ENCODE data around the gene CRELD2. TPM values are rescaled to one million over a fixed set of nuclear protein-coding genes. Genes with fewer than 3 reads are reported as not detected.

Gene CRELD2
- polyA plus RNA-seq, 1 donor (not counting 4 experiments of a cell fraction or from before 2014, with no cell fraction given): 33.5 TPM

DNA sequence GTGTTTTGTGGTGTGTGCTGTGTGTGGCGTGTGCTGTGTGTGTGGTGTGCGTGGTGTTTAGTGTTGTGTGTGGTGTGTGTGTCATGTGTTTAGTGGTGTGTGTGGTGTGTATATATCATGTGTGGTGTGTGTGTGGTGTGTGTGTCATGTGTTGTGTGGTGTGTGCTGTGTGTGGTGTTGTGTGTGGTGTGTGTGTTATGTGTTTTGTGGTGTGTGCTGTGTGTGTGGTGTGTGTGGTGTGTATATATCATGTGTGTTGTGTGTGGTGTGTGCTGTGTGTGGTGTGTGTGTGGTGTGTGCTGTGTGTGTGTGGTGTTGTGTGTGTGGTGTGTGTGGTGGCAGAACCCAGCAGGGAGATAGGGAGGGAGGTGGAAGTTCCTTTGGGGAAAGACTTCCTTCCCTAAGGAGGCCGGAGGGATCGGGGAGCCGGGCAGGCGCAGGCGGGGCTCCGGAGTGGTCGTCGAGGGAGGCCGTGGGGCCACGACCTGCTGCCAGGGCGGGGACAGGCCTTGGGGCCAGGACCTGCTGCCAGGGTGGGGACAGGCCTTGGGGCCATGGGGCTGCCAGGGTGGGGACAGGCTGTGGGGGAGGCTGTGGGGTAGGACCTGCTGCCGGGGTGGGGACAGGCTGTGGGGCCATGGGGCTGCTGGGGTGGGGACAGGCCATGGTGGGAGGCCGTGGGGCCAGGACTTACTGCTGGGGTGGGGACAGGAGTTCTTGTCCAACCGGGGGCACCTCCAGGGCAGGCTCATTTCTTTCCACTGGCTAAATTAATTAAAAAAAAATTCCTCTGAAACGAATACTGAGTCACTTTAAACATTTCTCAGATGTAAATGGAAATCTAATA, 57.3 kb downstream of the CRELD2 start:
- dilution Hi-C loops (cut with MboI; ENCODE audit: extremely low pct_ligation_motif_present, low sequenced_read_pairs): no loop called here
- Histone ChIP-seq H2AFZ (ENCODE audit: control insufficient read depth, low read length) (peak overlapping the region; percentile 33), H3K9ac (ENCODE audit: control insufficient read depth, extremely low read depth, insufficient read depth, low read length) (no peak overlapping the region), H3K79me2 (ENCODE audit: control insufficient read depth, insufficient read depth, low read length) (no peaks in the 10 kb centered on the region), H3K36me3 (ENCODE audit: control insufficient read depth in 2 of 2, extremely low read depth in 1 of 2, insufficient read depth in 2 of 2, low read length in 2 of 2) (no peaks in the 10 kb centered on the region), H3K27ac (ENCODE audit: control insufficient read depth, insufficient read depth, low read length) (no peak overlapping the region), H3K27me3 (ENCODE audit: control insufficient read depth, extremely low read depth, insufficient read depth, low read length) (no peaks in the 10 kb centered on the region), H3K4me2 (ENCODE audit: control insufficient read depth, extremely low read depth, insufficient read depth, low read depth, low read length) (no peak overlapping the region), H4K20me1 (ENCODE audit: control insufficient read depth, extremely low read depth, insufficient read depth, low read length) (no peaks in the 10 kb centered on the region), H3K4me3 (ENCODE audit: control insufficient read depth in 2 of 3, extremely low read depth in 1 of 3, insufficient read depth in 2 of 3, low read depth in 1 of 3, low read length in 3 of 3) (no peak overlapping the region), H3K9me3 (ENCODE audit: control insufficient read depth, low read depth, low read length) (no peaks in the 10 kb centered on the region), H3K4me1 (ENCODE audit: control insufficient read depth, extremely low read depth, insufficient read depth, low read length) (peaks cover 8% of the 10 kb centered on the region), H3K9me1 (ENCODE audit: control insufficient read depth, extremely low read depth, insufficient read depth, low read length) (no peaks in the 10 kb centered on the region)
- no peak for TF ChIP-seq EZH2 (IDR thresholded peaks at IDR 0.05; ENCODE audit: low read length)
- TF ChIP-seq, protein P1, sequence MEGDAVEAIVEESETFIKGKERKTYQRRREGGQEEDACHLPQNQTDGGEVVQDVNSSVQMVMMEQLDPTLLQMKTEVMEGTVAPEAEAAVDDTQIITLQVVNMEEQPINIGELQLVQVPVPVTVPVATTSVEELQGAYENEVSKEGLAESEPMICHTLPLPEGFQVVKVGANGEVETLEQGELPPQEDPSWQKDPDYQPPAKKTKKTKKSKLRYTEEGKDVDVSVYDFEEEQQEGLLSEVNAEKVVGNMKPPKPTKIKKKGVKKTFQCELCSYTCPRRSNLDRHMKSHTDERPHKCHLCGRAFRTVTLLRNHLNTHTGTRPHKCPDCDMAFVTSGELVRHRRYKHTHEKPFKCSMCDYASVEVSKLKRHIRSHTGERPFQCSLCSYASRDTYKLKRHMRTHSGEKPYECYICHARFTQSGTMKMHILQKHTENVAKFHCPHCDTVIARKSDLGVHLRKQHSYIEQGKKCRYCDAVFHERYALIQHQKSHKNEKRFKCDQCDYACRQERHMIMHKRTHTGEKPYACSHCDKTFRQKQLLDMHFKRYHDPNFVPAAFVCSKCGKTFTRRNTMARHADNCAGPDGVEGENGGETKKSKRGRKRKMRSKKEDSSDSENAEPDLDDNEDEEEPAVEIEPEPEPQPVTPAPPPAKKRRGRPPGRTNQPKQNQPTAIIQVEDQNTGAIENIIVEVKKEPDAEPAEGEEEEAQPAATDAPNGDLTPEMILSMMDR (optimal IDR thresholded peaks at IDR 0.05 in 1 of 3, IDR thresholded peaks at IDR 0.05 in 1 of 3, conservative IDR thresholded peaks at IDR 0.05 in 1 of 3; ENCODE audit: extremely low read depth in 1 of 3, insufficient read depth in 2 of 3, low read length in 3 of 3): no peak
- FAIRE-seq (no peak), DNase-seq (ENCODE audit: low read depth, low spot score) (no peak)

DNA sequence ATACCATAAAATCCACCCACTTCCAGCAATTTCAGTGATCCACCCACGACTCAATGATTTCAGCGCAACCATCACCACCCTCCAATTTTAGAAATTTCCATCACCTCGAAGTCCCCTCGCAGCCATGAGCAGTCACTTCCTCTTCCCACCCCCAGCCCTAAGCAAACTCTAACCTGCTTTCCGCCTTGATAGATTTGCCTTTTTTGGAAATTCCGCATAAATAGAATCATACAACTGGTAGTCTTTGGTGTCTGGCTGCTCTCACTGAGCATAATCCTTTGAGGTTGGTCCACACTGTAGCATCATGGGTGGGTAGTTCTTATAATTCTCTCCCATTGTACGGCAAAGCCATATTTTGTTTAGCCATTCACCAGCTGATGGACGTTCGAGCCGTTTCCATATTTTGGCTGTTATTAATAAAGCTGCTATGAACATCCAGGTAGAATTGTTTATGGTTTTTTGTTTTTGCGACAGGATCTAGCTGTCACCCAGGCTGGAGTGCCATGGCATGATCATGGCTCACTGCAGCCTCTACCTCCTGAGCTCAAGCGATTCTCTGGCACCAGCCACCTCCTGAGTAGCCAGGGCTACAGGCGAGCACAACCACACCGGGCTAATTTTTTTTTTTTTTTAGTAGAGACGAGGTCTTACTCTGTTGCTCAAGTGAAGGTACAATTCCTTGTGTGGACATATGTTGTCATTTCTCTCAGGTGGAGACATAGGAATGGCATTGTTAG, 58.2 kb downstream of the CRELD2 start:
- Histone ChIP-seq H4K20me1 (ENCODE audit: control insufficient read depth, extremely low read depth, insufficient read depth, low read length) (no peaks in the 10 kb centered on the region), H3K79me2 (ENCODE audit: control insufficient read depth, insufficient read depth, low read length) (no peaks in the 10 kb centered on the region), H3K27ac (ENCODE audit: control insufficient read depth, insufficient read depth, low read length) (no peak overlapping the region), H3K4me2 (ENCODE audit: control insufficient read depth, extremely low read depth, insufficient read depth, low read depth, low read length) (no peak overlapping the region), H3K9me3 (ENCODE audit: control insufficient read depth, low read depth, low read length) (no peaks in the 10 kb centered on the region), H3K4me1 (ENCODE audit: control insufficient read depth, extremely low read depth, insufficient read depth, low read length) (peaks cover 3% of the 10 kb centered on the region), H3K27me3 (ENCODE audit: control insufficient read depth, extremely low read depth, insufficient read depth, low read length) (no peaks in the 10 kb centered on the region), H3K9ac (ENCODE audit: control insufficient read depth, extremely low read depth, insufficient read depth, low read length) (no peak overlapping the region), H2AFZ (ENCODE audit: control insufficient read depth, low read length) (no peak overlapping the region), H3K4me3 (ENCODE audit: control insufficient read depth in 2 of 3, extremely low read depth in 1 of 3, insufficient read depth in 2 of 3, low read depth in 1 of 3, low read length in 3 of 3) (no peak overlapping the region), H3K36me3 (ENCODE audit: control insufficient read depth in 2 of 2, extremely low read depth in 1 of 2, insufficient read depth in 2 of 2, low read length in 2 of 2) (no peaks in the 10 kb centered on the region), H3K9me1 (ENCODE audit: control insufficient read depth, extremely low read depth, insufficient read depth, low read length) (no peaks in the 10 kb centered on the region)
- DNase-seq (ENCODE audit: low read depth, low spot score) (no peak), FAIRE-seq (no peak)
- dilution Hi-C loops (cut with MboI; ENCODE audit: extremely low pct_ligation_motif_present, low sequenced_read_pairs): no loop called here
- no peak for TF ChIP-seq EZH2 (IDR thresholded peaks at IDR 0.05; ENCODE audit: low read length)
- TF ChIP-seq, protein P1 (optimal IDR thresholded peaks at IDR 0.05 in 1 of 3, IDR thresholded peaks at IDR 0.05 in 1 of 3, conservative IDR thresholded peaks at IDR 0.05 in 1 of 3; ENCODE audit: extremely low read depth in 1 of 3, insufficient read depth in 2 of 3, low read length in 3 of 3): no peak

Small RNA genes within 50 kb of the gene (small RNA-seq; reads per million reads assigned to genes)
- 0 reads per million in 3 experiments for gene MIR6821 (ENCODE audit: insufficient read length in 3 of 3, low read depth in 3 of 3, low replicate concordance in 1 of 3)

Other genes starting within 250 kb of the CRELD2 start
- gene BRD1, start 90.8 kb upstream of the CRELD2 start, polyA plus RNA-seq: 3.7 to 5.0 TPM (median 4.3 TPM) in 3 replicates
- 4.9 to 8.0 TPM (median 7.1 TPM) in 3 replicates for gene ZBED4, start 64.8 kb upstream of the CRELD2 start, polyA plus RNA-seq
- 6.3 to 9.0 TPM (median 7.1 TPM) in 3 replicates for gene ALG12, start 196 bp upstream of the CRELD2 start, polyA plus RNA-seq
- 3.4 to 6.5 TPM (median 4.8 TPM) in 3 replicates for gene PIM3, start 42.1 kb downstream of the CRELD2 start, polyA plus RNA-seq
- gene IL17REL, start 94.1 kb downstream of the CRELD2 start, polyA plus RNA-seq: not detected in 3 replicates
- not detected in 3 replicates for gene TTLL8, start 139.7 kb downstream of the CRELD2 start, polyA plus RNA-seq
- not detected in 3 replicates for gene MLC1, start 166.8 kb downstream of the CRELD2 start, polyA plus RNA-seq
- gene MOV10L1, start 171.4 kb downstream of the CRELD2 start, polyA plus RNA-seq: not detected in 3 replicates